IMR-90 (cell line): ENCODE results near the gene LPAR1. TPM values are rescaled to one million over a fixed set of nuclear protein-coding genes. Genes with fewer than 3 reads are reported as not detected.

Experiments used
- ATAC-seq: fragments of 200-7000 bp; cut with Tn5 transposase; 2 replicates; pipeline ENCODE4 v1.9.1; 2020; ENCODE audit warnings: low read depth, mild to moderate bottlenecking, moderate library complexity
- BruUV-seq: library from RNA; stranded (reverse); fragments of 400-500 nt; replicated peaks from 2 replicates; lab custom pipeline; 2021; lab: Mats Ljungman, UMichigan
- CTCF ChIA-PET: fragments of 300-600 bp; formaldehyde crosslinking; extraction: SDS; loops from one replicate; lab custom pipeline; 2021; ENCODE audit warnings: antibody characterized with exemption; lab: Yijun Ruan, JAX
- POLR2A ChIA-PET: fragments of 300-600 bp; sonication (Branson Sonifier 250); formaldehyde crosslinking; loops from one replicate; lab custom pipeline; 2022; ENCODE audit warnings: antibody characterized with exemption; ENCODE audit not compliant: unreplicated experiment; lab: Charles Lee
- DNase-seq: peaks from one replicate; pipeline ENCODE4 v3.0.0; 2013
- H2AFZ ChIP-seq: replicated peaks from 2 replicates; pipeline ENCODE3; 2013; ENCODE audit warnings: low read length, mild to moderate bottlenecking; ENCODE audit not compliant: poor library complexity
- H2AK5ac ChIP-seq: 2 replicates; pipeline ENCODE4 v1.6.1; 2013; ENCODE audit warnings: low read depth, low read length, inconsistent platforms
- H2AK9ac ChIP-seq: replicated peaks from 2 replicates; pipeline ENCODE3; 2013; ENCODE audit warnings: mild to moderate bottlenecking, low read depth, low read length, moderate library complexity; ENCODE audit not compliant: poor library complexity
- H2BK120ac ChIP-seq: 2 replicates; pipeline ENCODE4 v1.6.1; 2013; ENCODE audit warnings: low read depth, low read length, inconsistent platforms
- H2BK15ac ChIP-seq: 3 replicates; pipeline ENCODE4 v1.6.1; 2013; ENCODE audit warnings: low read depth, low read length, inconsistent platforms
- H2BK20ac ChIP-seq: 2 replicates; pipeline ENCODE4 v1.6.1; 2013; ENCODE audit warnings: low read depth, mild to moderate bottlenecking, inconsistent platforms, low read length, moderate library complexity
- H2BK5ac ChIP-seq: 2 replicates; pipeline ENCODE4 v1.6.1; 2013; ENCODE audit warnings: mild to moderate bottlenecking, low read depth, low read length, inconsistent platforms; ENCODE audit not compliant: poor library complexity, severe bottlenecking
- H3K14ac ChIP-seq: replicated peaks from 2 replicates; pipeline ENCODE4 v1.6.1; 2013; ENCODE audit warnings: low read depth, low read length, inconsistent platforms
- H3K18ac ChIP-seq: 2 replicates; pipeline ENCODE4 v1.6.1; 2013; ENCODE audit warnings: low read depth, low read length, control low read depth
- H3K23ac ChIP-seq: 2 replicates; pipeline ENCODE4 v1.6.1; 2013; ENCODE audit warnings: low read depth, low read length, inconsistent platforms
- H3K27ac ChIP-seq: 2 replicates; pipeline ENCODE4 v1.5.1; 2013; ENCODE audit warnings: mild to moderate bottlenecking, control low read depth, low read length; ENCODE audit not compliant: insufficient read depth
- H3K27me3 ChIP-seq: 2 replicates; pipeline ENCODE4 v1.6.1; 2013; ENCODE audit warnings: low read length; ENCODE audit not compliant: control insufficient read depth, insufficient read depth
- H3K36me3 ChIP-seq: 2 replicates; pipeline ENCODE4 v1.6.1; 2013; ENCODE audit warnings: low read length, mixed read lengths; ENCODE audit not compliant: control insufficient read depth, insufficient read depth
- H3K4ac ChIP-seq: 2 replicates; pipeline ENCODE4 v1.6.1; 2013; ENCODE audit warnings: low read depth, low read length, inconsistent platforms
- H3K4me1 ChIP-seq: 2 replicates; pipeline ENCODE4 v1.6.1; 2013; ENCODE audit warnings: low read length, mixed read lengths; ENCODE audit not compliant: control insufficient read depth, insufficient read depth
- H3K4me2 ChIP-seq: 2 replicates; pipeline ENCODE4 v1.6.1; 2013; ENCODE audit warnings: low read depth, mild to moderate bottlenecking, control low read depth, low read length, moderate library complexity
- H3K4me3 ChIP-seq: 2 replicates; pipeline ENCODE4 v1.5.1; 2013; ENCODE audit warnings: low read depth, mild to moderate bottlenecking, control low read depth, low read length, moderate library complexity; ENCODE audit not compliant: insufficient read depth
- H3K56ac ChIP-seq: 2 replicates; pipeline ENCODE4 v1.6.1; 2013; ENCODE audit warnings: low read length, inconsistent platforms; ENCODE audit not compliant: insufficient read depth; ENCODE audit errors: extremely low read depth
- H3K79me1 ChIP-seq, 2 experiments: 2 replicates each; pipeline ENCODE4 v1.6.1; 2013; ENCODE audit warnings: low read length in 2 of 2, inconsistent platforms in 1 of 2, low read depth in 1 of 2
- H3K9ac ChIP-seq: 2 replicates; pipeline ENCODE4 v1.6.1; 2013; ENCODE audit warnings: low read depth, low read length, control low read depth
- H3K9me1 ChIP-seq: 2 replicates; pipeline ENCODE4 v1.6.1; 2013; ENCODE audit warnings: low read length, inconsistent platforms; ENCODE audit not compliant: insufficient read depth
- H3K9me3 ChIP-seq: 2 replicates; pipeline ENCODE4 v1.6.1; 2013; ENCODE audit warnings: low read length; ENCODE audit not compliant: control insufficient read depth, insufficient read depth
- H4K20me1 ChIP-seq: 2 replicates; pipeline ENCODE4 v1.6.1; 2013; ENCODE audit warnings: low read length, inconsistent platforms; ENCODE audit not compliant: insufficient read depth
- H4K5ac ChIP-seq: 2 replicates; pipeline ENCODE4 v1.6.1; 2013; ENCODE audit warnings: mild to moderate bottlenecking, low read depth, low read length, control low read depth
- H4K8ac ChIP-seq, 2 experiments: 2 replicates each; pipeline ENCODE4 v1.6.1; 2013; ENCODE audit warnings: low read depth in 2 of 2, low read length in 2 of 2, control low read depth in 1 of 2, inconsistent platforms in 1 of 2
- H4K91ac ChIP-seq: 2 replicates; pipeline ENCODE4 v1.6.1; 2013; ENCODE audit warnings: low read depth, low read length, inconsistent platforms; ENCODE audit not compliant: insufficient read depth
- CEBPB ChIP-seq: IDR thresholded peaks from 2 replicates; pipeline ENCODE4 v1.6.1; 2012; ENCODE audit warnings: low read depth, low read length, improper control_type of control experiment
- CHD1 ChIP-seq: IDR thresholded peaks from 2 replicates; pipeline ENCODE4 v1.6.1; 2012; ENCODE audit warnings: low read depth, low read length, improper control_type of control experiment
- NFE2L2 ChIP-seq: fragments of 150-350 bp; IDR thresholded peaks from 2 replicates; pipeline ENCODE4 v1.6.1; 2016; ENCODE audit warnings: low read depth, mild to moderate bottlenecking, low read length
- RFX5 ChIP-seq: IDR thresholded peaks from 2 replicates; pipeline ENCODE4 v1.8.0; 2012; ENCODE audit warnings: low read depth, mild to moderate bottlenecking, low read length, moderate library complexity
- WGBS, 2 experiments: methylation state at CpG; one replicate each; pipeline versions ENCODE4 v1.1.5 to v1.1.7; 2013; ENCODE audit warnings: missing lambda C conversion rate in 2 of 2; ENCODE audit not compliant: insufficient read length in 1 of 2; ENCODE audit errors: extremely low coverage in 2 of 2; 5-methylcytosine and 5-hydroxymethylcytosine counted together
- dilution Hi-C: fragments of 300-500 bp; cut with HindIII; formaldehyde crosslinking; loops from one replicate; pipeline ENCODE4 v1.14.3; 2018; ENCODE audit warnings: low sequenced_read_pairs; ENCODE audit not compliant: unreplicated experiment
- in situ Hi-C: fragments of 300-500 bp; cut with MboI; formaldehyde crosslinking; loops from 3 replicates; pipeline ENCODE4 v1.14.3; 2019; ENCODE audit warnings: low sequenced_read_pairs, inconsistent platforms, mixed read lengths
- intact Hi-C: fragments of 100-400 bp; cut with micrococcal nuclease; formaldehyde crosslinking; loops from 2 replicates; pipeline ENCODE4 v1.10.0; 2022
- polyA plus RNA-seq, 3 experiments: library from polyadenylated mRNA; depleted of rRNA; stranded (reverse); fragments of >200 nt; gene quantifications; 2 replicates each; pipeline ENCODE4 v1.2.3, GENCODE V29; 2012; ENCODE audit warnings: low replicate concordance in 1 of 3
- total RNA-seq: library from RNA; depleted of rRNA; stranded (reverse); fragments of >200 nt; gene quantifications from 2 replicates; pipeline ENCODE4 v1.2.3, GENCODE V29; 2012

Gene LPAR1
- total and polyA plus RNA-seq, 2 of the 4 experiments (the other 2 are of a cell fraction): 171 to 315 TPM

DNA sequence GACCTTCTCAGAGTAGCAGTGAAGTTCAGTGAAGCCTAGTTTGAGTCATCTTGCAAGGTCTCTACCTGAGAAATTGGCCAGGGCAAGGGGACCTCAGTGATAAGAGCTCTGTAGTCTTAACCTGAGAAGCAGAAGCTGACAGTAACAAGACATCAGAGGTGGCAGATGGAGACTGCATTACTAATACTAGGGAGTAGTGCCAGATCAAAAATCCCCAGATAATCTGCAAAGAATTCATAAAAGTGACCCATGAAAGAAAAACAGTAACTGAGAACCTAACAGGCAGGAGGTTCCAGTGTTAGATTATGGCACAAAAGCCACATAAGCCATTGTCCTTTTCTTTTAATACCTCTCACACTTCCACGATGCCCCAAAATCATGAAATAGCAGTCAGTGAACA lies 194.1 kb downstream of the LPAR1 start:
- H2AK5ac ChIP-seq: peak overlapping the region; percentile 62; the same call in 1 of the 2 replicates
- dilution Hi-C loops (no loop called here), in situ Hi-C loops (no loop called here), intact Hi-C loops (no loop called here)
- WGBS, 2 experiments: no CpG with 5 or more reads among the region's 1 CpG
- no TSS peak for BruUV-seq
- H2AK9ac ChIP-seq: no peak overlapping the region
- no peak overlapping the region for H3K27ac ChIP-seq
- peak overlapping the region; percentile 86 for H3K18ac ChIP-seq
- 0 out of 2 replicates have a peak overlapping the region, but pooled peaks have one; percentile 12 for H3K14ac ChIP-seq
- H3K9ac ChIP-seq: no peak overlapping the region
- no peaks in the 10 kb centered on the region for H4K20me1 ChIP-seq
- no peak for ATAC-seq
- no peak overlapping the region for H3K4me3 ChIP-seq
- no peak overlapping the region for H3K23ac ChIP-seq
- no peaks in the 10 kb centered on the region for H3K36me3 ChIP-seq
- CTCF ChIA-PET: no interaction called here
- H3K4me1 ChIP-seq: peaks cover 7% of the 10 kb centered on the region
- POLR2A ChIA-PET: no interaction called here
- peak overlapping the region; percentile 63; the same call in 1 of the 2 replicates for H4K91ac ChIP-seq
- no peaks in the 10 kb centered on the region for H3K27me3 ChIP-seq
- H3K4me2 ChIP-seq: no peak overlapping the region
- H3K9me3 ChIP-seq: no peaks in the 10 kb centered on the region
- peak overlapping the region; percentile 69; the same call in 1 of the 2 replicates for H2BK120ac ChIP-seq
- H3K56ac ChIP-seq: no peak overlapping the region
- H2BK20ac ChIP-seq: peak overlapping the region; percentile 78; the same call in 1 of the 2 replicates
- DNase-seq: peak; percentile 51
- no peak overlapping the region for H2AFZ ChIP-seq
- H2BK15ac ChIP-seq: peak overlapping the region; percentile 73; the same call in 2 of the 3 replicates
- H4K8ac ChIP-seq: peak overlapping the region; percentile 26 to 51; a peak in 3 of 4 replicates
- no peak overlapping the region for H2BK5ac ChIP-seq
- TF ChIP-seq CEBPB (no peak), RFX5 (no peak), NFE2L2 (no peak), CHD1 (no peak)
- H3K9me1 ChIP-seq: peaks cover 4% of the 10 kb centered on the region
- H3K4ac ChIP-seq: peak overlapping the region; percentile 71; the same call in 1 of the 2 replicates
- peak overlapping the region; percentile 76; the same call in 1 of the 2 replicates for H4K5ac ChIP-seq
- peaks cover 0 to 11% of the 10 kb centered on the region in 2 experiments; a peak in 1 of 4 replicates for H3K79me1 ChIP-seq
